ENCODE data around the gene ZBTB7B.

The ZBTB7B gene

DNA sequence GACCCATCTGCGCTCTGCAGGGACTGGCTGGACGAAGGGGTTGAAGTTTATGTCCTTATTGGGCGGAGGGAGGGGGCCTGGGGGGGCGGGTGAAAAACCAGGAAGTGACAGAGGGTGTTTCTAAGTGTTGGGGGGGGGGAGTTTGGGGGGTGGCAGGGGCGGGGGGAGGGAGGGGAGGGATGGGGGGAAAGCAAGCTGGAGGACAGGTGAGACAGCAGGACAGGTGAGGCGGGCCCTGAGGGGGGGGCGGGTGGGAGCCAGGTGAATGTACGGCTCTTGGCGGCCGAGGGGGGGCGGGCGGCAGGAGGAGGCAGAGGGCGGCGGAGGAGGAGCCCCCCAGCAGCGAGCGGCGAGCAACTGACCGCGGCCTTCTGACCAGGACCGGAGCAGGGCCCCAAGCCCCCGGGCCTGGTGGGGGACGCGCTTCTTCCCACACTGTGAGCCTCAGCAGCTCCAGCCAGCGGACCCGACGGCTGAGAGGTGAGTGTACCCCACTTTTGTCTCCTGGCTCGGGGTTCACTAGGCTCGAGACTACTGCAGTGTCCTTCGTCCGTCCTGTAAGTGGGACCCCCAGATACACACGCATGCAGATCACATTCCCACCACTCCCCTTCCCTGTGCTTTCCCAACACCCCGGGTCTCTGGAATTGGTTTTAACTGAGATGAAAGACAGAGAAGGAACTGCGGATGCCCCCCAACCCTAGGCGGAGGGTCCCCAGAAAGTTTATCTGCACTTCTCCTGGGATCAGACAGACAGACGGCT lies at the start of gene ZBTB7B:
ZBTB7B (plus strand) TSS at position 339 of the 763 bp plus-strand sequence. CDS start 11,859 bp downstream, outside the sequence.
- DNase-seq (ENCODE audit: low spot score): no peak

DNA sequence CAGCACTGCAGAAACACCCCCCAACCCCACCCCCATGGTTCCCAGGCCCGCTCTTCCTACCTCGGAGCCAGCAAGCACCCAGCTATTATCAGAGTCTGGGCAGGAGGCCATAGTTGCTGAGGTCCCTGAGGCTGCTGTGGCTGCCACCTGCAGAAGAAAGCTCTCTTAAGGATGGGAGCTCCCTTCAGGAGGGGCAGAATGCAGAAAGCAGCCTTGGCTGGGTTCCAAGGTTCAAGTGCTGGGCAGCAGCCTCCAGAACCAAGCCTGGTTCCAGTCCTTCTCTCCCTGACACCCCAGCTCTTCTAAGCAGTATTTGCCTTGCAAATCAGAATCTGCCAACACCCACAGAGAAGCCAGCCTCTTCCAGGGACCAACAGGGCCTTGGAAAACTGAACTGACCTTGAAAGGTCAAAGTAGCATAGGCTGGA lies 49.0 kb upstream of the ZBTB7B start:
- no peak for DNase-seq (ENCODE audit: low spot score)

DNA sequence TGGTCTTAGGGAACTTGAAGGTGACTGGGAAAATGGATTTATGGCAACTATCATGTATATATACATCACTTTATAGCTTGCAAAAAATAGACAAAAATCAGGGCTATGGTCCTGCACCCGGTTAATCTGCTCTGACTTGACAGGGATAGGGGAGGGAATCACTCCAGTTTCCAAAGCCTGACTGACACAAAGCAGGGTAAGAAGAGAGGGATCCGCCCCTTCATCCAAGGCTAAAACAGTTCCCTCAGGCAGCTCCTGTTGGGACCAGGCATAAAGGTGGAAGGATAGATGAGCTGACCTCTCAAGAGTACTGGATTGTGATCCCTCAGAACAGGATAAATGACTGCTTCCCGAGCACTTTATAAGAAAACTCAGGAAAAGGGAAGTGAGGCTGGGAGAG lies 48.1 kb upstream of the ZBTB7B start:
- no peak for DNase-seq (ENCODE audit: low spot score)

DNA sequence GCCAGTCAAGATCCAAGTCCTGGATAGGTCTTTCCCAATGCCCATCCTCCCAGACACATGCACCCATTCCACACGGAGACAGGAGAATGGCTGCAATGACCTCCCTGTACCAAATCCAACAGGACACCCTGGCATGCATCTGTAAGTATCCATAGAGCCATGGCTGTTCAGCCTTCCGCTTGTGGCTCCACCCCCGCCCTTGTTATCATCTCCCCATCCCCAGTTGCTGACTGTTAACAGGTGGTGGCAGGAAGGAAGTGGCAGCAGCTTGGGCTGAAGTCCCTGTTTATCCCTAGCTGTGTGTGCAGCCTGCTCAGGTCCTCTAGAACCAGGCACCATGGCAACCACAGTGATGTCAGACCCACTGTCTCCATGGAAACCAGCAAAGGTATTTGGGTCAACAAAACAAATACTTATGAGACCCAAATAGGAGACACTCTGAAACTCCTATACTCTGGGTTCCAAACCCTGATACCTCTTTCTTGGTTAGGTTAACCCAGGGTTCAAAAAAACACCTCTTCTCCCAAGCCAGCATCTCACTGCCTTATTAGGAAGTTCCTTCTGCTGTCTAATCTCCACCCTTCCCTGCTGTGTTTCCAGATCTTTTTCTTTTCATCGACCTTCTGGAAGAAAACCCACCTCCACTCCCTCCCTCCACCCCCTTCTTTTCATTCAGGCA lies 47.4 kb upstream of the ZBTB7B start:
- peak; percentile 81 for DNase-seq (ENCODE audit: low spot score)

DNA sequence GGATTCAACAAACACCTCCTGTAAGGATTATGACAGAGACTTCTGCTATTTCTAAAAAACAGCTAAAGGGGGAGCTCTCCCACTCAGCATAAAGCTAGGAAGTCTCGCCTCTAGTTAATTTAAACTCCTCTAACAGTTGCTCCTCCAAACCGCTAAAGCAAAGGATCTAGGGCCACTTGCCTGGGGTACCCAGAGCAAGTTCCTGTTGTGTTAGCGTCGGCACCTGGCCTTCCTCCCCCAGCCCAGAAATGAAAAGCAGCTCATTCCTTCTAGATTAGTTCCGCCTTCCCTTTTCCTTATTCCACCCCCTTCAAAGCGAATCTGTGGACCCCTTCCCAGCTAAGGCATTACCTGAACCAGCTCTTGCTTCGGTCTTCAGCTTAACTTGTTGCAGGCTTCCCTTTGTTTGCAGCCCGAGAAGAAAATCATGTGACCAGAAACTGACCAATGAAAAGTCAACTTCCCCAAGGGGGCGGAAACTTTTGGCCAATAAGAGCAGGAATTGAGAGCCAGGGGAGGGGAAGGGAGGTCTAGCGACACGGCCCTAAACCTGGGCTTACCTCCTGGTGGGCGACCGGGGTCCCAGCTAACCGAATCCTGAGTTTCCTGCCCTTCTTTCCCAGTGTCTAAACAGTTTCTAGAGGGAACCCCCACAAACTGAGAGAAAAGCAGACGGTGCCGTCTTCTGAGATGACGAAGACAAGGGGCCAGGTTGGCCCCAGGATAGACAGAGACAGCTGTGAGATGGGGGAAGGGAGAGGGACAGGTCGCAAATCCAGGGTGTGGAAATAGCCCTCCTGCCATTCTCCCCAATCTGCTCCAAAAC lies 46.7 kb upstream of the ZBTB7B start, which contains the start of gene PBXIP1:
PBXIP1 (minus strand) TSS at position 382 of the 826 bp plus-strand sequence. CDS start 2,378 bp downstream, outside the sequence.
- peak; percentile 92 for DNase-seq (ENCODE audit: low spot score)

DNA sequence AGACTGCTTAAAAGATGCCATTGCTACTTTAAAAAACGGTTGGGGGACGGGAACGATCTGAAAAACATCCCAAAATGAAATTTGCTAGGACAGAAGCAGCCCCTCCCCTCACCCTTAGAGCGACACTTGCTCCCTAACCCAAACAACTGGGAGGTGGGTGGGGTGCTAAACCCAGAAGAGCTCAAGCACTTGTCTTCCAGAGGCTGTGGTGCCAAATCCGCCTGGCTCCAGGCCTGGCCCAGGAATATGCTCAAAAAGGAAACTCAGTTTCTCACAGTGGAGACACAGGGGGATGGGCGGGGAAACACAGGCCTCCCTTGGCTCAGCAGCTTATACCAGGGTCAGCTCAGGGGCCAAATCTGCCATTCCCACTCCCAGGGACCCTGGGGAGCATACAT lies 46.1 kb upstream of the ZBTB7B start:
- no peak for DNase-seq (ENCODE audit: low spot score)

DNA sequence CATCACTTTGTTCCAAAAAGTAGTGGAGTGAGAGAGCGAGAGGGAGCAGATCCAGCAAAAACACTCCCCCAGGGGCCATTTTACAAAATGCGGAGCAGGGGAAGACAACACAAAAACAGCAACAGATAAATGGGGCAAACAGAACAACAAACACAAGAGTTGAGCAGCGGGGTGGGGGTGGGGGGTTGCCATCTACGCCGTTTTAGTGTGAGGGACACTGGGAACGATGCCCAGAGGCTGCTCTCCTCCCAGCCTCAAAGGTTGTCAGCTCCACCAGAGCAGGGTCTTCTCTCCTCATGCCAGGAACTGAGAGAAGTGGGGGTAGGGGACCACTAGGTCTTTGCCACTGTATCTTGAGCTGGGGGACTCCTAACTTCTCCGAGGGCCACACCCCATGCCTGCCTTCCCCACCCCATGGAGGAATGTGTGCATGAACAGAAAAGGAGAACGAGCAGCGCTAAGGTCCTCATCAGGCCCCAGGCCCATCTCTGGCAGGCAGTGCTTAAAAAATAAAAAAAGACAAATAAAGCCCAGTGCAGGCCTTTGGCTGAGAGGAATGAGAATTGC lies 45.4 kb upstream of the ZBTB7B start:
- DNase-seq (ENCODE audit: low spot score): no peak

DNA sequence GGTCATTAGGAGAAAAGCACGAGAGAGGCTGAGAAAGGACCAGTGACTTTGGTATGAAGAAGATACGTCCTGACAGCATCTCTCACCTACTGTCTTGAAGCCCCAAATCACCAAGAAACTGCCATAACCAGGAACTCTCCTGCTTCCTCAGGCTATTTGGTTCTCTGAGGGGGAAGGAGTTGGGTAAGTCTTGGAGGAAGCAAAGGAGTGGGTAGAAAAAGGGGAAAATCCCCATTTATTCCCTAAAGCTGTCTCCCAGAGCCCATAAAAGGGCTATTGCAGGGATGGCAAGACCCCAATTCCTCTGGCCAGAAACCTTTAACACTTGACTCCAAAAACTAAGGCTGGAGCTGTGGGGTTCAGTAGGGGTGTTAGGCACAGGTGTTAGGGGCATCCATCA lies 44.6 kb upstream of the ZBTB7B start:
- no peak for DNase-seq (ENCODE audit: low spot score)

DNA sequence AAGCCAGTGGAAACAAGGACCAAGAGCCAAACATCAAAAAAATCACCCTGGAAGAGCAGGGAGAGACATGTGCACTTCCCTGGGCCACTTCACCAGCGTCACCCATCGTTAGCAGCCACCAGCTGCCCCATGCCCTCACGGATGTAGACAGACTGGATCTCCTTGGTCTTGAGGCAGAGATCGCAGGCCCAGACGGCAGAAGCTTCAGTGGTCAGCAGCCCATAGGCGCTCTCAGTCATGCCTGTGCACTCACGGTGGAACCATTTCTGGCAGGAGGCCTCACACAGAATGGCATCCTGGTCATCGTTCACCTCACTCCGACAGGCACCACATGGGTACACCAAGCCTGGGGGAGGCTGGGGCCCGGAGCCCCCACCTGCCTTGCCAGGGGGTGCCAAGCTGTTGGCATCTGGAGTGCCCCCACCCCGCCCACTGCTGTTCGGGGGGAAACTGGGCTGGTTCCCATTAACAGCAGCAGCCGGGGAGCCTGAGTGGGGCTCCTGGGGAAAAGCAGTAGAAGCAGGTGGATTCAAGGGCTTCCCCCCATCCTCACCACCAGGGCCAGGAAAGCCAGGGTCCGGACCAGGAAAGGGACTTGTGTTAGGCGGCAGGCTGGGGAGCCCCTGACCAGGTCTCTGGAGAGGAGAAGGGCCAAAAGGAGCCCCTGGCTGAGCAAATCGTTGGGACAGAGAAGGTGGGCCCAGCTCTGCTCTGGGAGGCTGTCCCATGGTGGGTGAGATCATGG lies 43.7 kb upstream of the ZBTB7B start:
- no peak for DNase-seq (ENCODE audit: low spot score)

DNA sequence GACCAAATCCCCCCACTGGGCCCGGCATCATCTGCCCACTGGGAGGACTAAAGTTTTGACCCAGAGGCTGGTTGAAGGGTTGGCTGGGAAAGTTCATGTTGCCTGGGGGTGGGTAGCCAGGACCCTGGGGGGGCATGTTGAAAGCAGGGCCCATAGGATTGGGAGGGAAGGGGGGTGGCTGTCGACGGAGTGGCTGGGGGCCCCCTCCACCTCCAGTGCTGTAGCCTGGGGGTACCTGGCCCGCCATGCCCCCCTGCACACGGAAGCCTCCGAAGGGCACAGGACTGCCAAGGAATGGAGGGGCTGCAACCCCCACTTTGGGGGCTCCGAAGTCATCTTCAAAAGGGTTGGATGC lies 43.2 kb upstream of the ZBTB7B start:
- no peak for DNase-seq (ENCODE audit: low spot score)

DNA sequence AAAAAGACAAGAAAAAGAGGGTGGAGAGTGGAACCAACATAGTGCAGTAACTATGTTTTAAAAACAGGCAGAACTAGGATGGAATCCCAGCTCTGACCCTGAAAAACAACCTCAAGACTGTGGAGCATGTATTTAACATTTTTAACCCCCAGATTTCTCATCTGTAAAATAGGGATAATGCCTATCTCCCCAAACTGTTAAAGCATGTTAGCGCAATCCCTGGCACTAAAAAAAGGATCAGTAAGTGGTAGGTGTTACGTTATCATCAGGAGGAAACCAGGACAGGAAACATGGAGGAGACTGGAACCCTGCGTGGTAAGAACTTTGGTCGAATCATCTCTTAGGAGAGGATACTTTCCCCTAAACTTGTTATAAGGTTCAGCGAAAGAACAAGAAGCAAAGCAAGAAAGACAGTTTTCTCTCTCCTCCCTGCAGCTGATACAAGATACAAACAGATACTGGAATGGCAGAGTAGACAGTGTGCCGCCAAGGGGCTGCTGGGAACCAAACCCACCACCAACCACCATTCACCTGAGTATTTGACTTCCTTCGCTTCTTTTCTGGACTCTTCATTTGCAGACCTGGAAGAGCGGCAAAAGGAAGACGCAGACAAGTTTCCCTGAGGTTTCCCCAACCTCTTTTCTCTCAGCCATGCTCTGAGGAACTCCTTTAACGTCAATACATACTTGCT lies 42.0 kb upstream of the ZBTB7B start:
- no peak for DNase-seq (ENCODE audit: low spot score)

DNA sequence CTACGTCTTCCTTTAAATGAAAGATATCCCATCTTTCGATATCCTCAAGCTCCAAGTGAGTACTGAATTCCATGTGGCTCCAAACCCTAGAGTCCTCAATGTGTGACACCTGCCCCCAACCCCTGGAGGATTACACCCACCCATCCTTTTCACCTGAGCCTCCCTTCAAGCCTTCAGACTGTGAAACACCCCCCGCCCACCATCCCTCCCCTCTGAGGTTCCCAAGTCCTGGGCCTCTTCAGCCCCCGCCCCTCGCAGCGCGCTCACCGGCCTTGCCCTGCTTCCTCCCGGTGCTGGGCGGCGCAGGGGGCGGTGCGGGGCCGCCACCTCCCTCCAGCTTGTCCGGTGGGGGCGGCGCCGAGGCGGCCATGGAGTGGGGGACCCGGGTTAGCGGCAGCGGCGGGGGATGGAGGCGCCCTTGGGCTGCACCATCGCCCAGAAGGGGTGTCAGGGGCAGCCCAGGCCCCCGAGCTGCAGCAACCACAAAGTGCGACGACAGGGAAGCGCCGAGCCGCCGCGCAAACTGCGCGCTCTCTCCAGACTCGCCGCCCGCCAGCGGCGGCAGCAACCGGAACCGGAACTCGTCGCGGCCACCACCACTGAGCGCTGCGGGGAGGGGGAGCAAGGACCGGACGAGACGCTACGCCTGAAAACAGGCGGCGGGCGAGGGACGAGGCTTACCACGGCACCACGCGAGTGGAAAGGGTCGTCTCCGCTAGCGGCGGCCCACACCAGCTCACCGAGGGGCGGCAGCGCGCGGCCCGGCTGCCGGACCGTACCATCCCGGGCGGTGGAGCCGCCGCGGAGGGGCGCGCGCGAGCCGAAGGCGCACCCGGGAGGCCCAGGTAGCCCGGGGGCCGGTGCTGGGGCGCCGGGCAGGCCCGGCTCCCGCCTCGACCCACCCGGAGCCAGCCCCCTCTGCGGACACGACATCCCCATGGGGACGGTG lies 41.1 kb upstream of the ZBTB7B start, which contains the start of gene PYGO2:
PYGO2 (minus strand) TSS at position 576 of the 949 bp plus-strand sequence; CDS start at position 370, 206 bp downstream.
- DNase-seq (ENCODE audit: low spot score): peak; percentile 71

DNA sequence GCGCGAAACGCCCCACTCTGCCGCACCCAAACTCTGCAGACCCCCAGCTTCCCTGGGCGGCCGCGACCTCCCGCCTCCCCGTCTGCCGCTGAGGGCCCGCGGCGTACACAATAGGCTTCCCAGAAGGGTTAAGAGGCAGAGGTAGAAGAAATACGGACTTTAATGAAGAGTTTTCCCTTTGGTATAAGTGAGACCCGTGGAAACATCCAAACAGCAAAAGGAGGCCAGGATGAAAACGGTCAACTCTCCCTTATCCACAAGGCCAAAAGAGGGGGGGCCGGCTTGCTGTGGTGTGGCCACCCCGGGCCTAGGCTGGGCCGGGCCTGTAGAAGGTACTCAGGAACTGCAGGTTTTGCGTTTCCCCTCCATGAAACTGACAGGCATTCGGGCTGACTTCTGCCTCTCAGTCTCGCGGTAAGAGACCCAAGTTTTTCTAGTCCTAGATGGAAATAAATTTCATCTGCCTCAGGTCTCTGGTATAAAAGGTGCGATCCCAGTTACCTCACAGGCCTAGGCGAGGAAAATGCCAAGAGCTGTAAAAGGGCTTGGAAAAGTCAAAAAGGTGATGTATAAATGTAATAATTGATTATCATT lies 40.3 kb upstream of the ZBTB7B start:
- DNase-seq (ENCODE audit: low spot score): no peak

DNA sequence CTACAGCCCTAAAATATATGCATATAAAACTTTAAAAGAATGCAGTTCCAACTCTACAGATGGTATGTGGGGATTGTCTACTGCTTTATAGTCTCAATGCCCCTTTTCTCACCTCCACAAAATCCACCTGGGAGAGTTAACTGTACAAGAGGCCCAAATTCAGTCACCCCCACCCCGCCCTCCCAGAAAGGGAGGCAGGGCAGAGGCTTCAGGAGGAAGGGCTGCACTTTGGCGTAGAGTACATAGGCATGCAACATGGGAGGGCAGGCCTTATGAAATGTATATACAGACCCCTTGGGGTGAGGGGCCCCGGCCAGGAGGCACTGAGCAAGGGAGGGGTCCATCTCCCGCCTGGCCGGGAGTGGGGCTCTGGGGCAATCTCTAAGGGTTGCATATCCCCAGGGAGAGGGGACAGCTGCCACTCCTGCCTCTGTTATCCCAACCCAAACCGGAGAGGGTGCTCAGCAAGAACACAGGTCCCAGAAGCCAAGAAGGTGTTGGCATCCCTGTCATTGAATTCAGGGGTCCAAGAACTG lies 39.7 kb upstream of the ZBTB7B start:
- no peak for DNase-seq (ENCODE audit: low spot score)

DNA sequence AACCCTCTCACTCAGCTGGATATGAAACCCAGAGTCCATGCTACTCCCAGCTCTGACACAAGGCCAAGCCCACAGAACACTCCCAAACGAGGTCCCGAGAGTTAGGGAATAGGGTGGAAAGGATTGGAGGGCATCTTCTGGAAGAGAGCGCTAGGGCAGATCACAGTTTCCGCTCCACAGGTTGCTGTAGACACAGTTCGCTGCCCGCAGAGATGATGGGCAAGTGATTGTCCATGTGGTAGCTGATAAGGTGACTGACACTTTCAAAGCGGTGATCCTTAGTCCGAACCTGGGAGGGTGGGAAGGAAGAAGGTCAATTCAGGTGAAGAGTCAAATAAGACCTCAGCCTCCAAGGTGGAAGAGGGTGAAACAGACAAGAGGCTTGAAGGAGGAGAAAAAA lies 39.0 kb upstream of the ZBTB7B start:
- no peak for DNase-seq (ENCODE audit: low spot score)

DNA sequence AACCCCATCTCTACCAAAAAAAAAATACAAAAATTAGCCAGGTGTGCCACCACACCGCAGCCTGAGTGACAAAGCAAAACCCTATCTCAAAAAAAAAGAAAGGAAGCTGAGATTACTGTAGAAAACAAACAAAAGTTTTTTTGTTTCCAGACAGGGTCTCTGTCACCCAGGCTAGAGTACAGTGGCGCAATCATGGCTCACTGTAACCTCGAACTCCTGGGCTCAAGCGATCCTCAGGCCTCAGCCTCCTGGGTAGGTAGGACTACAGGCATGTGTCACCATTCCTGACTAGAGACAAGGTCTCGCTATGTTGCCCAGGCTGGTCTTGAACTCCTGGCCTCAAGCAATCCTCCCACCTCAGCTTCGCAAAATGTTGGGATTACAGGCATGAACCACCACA lies 38.2 kb upstream of the ZBTB7B start:
- no peak for DNase-seq (ENCODE audit: low spot score)

DNA sequence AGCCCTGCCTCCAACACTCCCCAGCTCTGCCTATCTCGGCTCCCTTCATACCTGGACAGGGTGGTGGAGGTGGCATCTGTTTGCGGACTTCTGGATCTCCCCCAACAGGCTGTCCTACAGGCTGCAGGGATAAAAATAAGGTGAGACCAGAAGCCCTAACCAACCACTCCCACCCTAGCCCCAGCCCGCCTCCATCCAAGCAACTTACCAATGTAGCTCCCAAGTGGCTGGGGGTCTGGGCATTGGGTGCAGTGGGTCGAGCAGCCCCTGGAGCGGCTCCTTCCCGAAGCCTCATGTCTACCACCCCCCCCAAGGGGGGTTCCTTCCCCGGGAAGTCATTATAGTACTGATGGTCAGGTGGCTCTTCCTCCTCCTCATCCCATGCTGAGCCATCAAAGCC lies 36.5 kb upstream of the ZBTB7B start:
- no peak for DNase-seq (ENCODE audit: low spot score)

DNA sequence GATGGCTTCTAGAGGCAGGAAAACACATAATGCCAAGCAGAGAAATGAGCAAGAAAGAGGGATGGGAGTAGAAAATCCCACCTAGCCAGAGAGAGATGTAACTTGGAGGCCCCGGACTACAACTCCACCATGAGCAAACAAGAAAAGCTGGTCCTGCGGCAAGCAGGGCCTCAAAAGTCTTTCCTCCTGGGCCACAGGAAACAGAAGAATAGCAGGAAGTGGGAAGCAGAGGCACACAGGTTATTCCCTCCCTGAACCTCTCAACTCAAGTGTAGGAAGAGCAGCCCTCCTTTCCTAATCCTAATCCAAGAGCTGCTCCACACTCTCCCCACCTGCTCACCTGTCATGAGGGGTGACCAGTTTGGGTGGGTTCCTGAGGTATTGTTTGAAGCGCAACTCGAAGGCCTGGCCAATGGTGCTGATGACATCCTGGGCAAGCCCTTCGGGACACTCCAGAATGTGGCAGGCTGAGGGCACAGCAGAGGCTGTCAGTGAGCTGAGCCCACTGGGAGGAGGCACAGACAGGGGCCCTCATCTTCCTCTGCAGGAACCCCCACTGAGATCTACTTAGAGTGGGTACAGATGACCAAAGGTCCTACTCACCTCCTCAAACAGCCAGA lies 35.2 kb upstream of the ZBTB7B start:
- no peak for DNase-seq (ENCODE audit: low spot score)

DNA sequence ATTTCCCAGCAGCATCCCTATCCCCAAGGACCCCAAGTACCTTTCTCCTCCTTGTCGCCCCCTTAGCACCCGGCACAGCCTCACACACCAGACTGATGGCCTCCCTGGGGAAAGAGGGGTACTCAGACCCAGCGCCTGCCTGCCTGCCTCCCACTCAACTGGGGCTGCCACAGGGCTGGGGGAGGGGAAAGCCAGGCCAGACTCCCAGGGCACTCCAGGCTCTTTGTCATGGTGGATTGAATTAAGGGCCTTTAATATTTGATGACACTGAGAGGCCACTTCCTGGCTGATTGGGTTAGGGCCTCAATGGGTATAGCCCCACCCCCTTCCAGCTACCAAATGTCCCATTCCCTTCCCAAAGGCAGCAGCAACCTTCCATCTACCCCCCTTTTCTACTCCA lies 33.9 kb upstream of the ZBTB7B start:
- DNase-seq (ENCODE audit: low spot score): no peak

Data from putamen (tissue), 1 donor.